Loucy (cell line): ENCODE results near the gene TRRAP.

Experiments used
- H2AFZ ChIP-seq: fragments of 200-600 bp; sonication (generic); 2 replicates; pipeline ENCODE4 v1.6.0; 2016; ENCODE audit warnings: antibody characterized with exemption, mild to moderate bottlenecking, low read length, moderate library complexity
- H3F3A ChIP-seq: fragments of 200-600 bp; 2 replicates; pipeline ENCODE4 v1.6.0; 2016; ENCODE audit warnings: antibody characterized with exemption, low read depth, mild to moderate bottlenecking
- H3K27me3 ChIP-seq: fragments of 200-600 bp; sonication (generic); 2 replicates; pipeline ENCODE4 v1.6.1; 2014; ENCODE audit warnings: low read length, mild to moderate bottlenecking; ENCODE audit not compliant: insufficient read depth, poor library complexity, severe bottlenecking
- H3K36me3 ChIP-seq: fragments of 200-600 bp; sonication (generic); 2 replicates; pipeline ENCODE4 v1.6.1; 2016; ENCODE audit warnings: low read length; ENCODE audit not compliant: insufficient read depth
- H3K4me1 ChIP-seq: fragments of 200-600 bp; sonication (generic); 2 replicates; pipeline ENCODE4 v1.5.1; 2014; ENCODE audit warnings: low read length, mild to moderate bottlenecking; ENCODE audit not compliant: insufficient read depth, poor library complexity, severe bottlenecking
- H3K4me2 ChIP-seq: fragments of 200-600 bp; sonication (generic); 2 replicates; pipeline ENCODE4 v1.6.0; 2014; ENCODE audit warnings: antibody characterized with exemption, low read length, low read depth, mild to moderate bottlenecking; ENCODE audit not compliant: poor library complexity, severe bottlenecking
- H3K4me3 ChIP-seq: fragments of 200-600 bp; sonication (generic); 2 replicates; pipeline ENCODE4 v1.5.1; 2014; ENCODE audit warnings: low read length, mild to moderate bottlenecking, mixed read lengths; ENCODE audit not compliant: poor library complexity, severe bottlenecking
- H3K79me2 ChIP-seq: fragments of 200-600 bp; sonication (generic); 2 replicates; pipeline ENCODE4 v1.6.1; 2014; ENCODE audit warnings: low read length; ENCODE audit not compliant: insufficient read depth
- H3K9ac ChIP-seq: fragments of 200-600 bp; sonication (generic); 2 replicates; pipeline ENCODE4 v1.6.0; 2014; ENCODE audit warnings: mild to moderate bottlenecking, low read depth, low read length, moderate library complexity; ENCODE audit not compliant: poor library complexity, severe bottlenecking
- H3K9me2 ChIP-seq: fragments of 200-600 bp; sonication (generic); replicated peaks from 2 replicates; pipeline ENCODE4 v1.6.1; 2016; ENCODE audit warnings: low read depth, low read length, mixed read lengths
- H3K9me3 ChIP-seq: fragments of 200-600 bp; sonication (generic); 2 replicates; pipeline ENCODE4 v1.6.1; 2014; ENCODE audit warnings: mild to moderate bottlenecking, antibody characterized with exemption, low read length, low read depth; ENCODE audit not compliant: insufficient read depth
- H4K20me1 ChIP-seq: fragments of 200-600 bp; sonication (generic); 2 replicates; pipeline ENCODE4 v1.6.0; 2014; ENCODE audit warnings: antibody characterized with exemption, low read length, mild to moderate bottlenecking; ENCODE audit not compliant: insufficient read depth, poor library complexity, severe bottlenecking
- CTCF ChIP-seq: fragments of 200-600 bp; sonication (generic); conservative IDR thresholded peaks from 2 replicates; pipeline ENCODE4 v1.5.1; 2014; ENCODE audit warnings: mild to moderate bottlenecking, antibody characterized with exemption, low read length
- EZH2phosphoT487 ChIP-seq: fragments of 200-600 bp; IDR thresholded peaks from 2 replicates; pipeline ENCODE4 v1.6.1; 2018; ENCODE audit warnings: antibody characterized with exemption, mild to moderate bottlenecking, moderate library complexity, borderline replicate concordance

TRRAP gene

GRCh38 chr7:99047526-99048077 is 169.3 kb downstream of the TRRAP start:
- H3K9me2 ChIP-seq, result no peaks in the 10 kb centered on the region
- no peaks in the 10 kb centered on the region for H3K27me3 ChIP-seq
- H4K20me1 ChIP-seq, result no peaks in the 10 kb centered on the region
- H3K79me2 ChIP-seq, result no peaks in the 10 kb centered on the region
- no peak overlapping the region for H3K4me3 ChIP-seq
- TF ChIP-seq CTCF (no peak), EZH2phosphoT487 (no peak)
- no peak overlapping the region for H2AFZ ChIP-seq
- H3K36me3 ChIP-seq, result peaks cover 87% of the 10 kb centered on the region; the same call in 1 of the 2 replicates
- H3K4me1 ChIP-seq, result no peaks in the 10 kb centered on the region
- no peaks in the 10 kb centered on the region for H3F3A ChIP-seq
- H3K4me2 ChIP-seq, result no peak overlapping the region
- H3K9me3 ChIP-seq, result no peaks in the 10 kb centered on the region
- H3K9ac ChIP-seq, result no peak overlapping the region

GRCh38 chr7:99050971-99051370 is 172.6 kb downstream of the TRRAP start:
- H3K27me3 ChIP-seq, result no peaks in the 10 kb centered on the region
- H3K9ac ChIP-seq, result no peak overlapping the region
- H3K9me3 ChIP-seq, result no peaks in the 10 kb centered on the region
- H3K79me2 ChIP-seq, result no peaks in the 10 kb centered on the region
- no peak overlapping the region for H3K4me2 ChIP-seq
- TF ChIP-seq CTCF (no peak), EZH2phosphoT487 (no peak)
- H3F3A ChIP-seq, result no peaks in the 10 kb centered on the region
- H3K9me2 ChIP-seq, result no peaks in the 10 kb centered on the region
- H3K4me3 ChIP-seq, result no peak overlapping the region
- peaks cover 83% of the 10 kb centered on the region; the same call in 1 of the 2 replicates for H3K36me3 ChIP-seq
- no peak overlapping the region for H2AFZ ChIP-seq
- H3K4me1 ChIP-seq, result no peaks in the 10 kb centered on the region
- no peaks in the 10 kb centered on the region for H4K20me1 ChIP-seq

GRCh38 chr7:99054781-99055180 is 176.4 kb downstream of the TRRAP start:
- TF ChIP-seq EZH2phosphoT487, result no peak
- TF ChIP-seq CTCF, result no peak
- Histone ChIP-seq H3K9ac (no peak overlapping the region), H3K9me3 (no peaks in the 10 kb centered on the region), H3K4me3 (no peak overlapping the region), H4K20me1 (no peaks in the 10 kb centered on the region), H3K79me2 (no peaks in the 10 kb centered on the region), H3F3A (no peaks in the 10 kb centered on the region), H2AFZ (no peak overlapping the region), H3K4me2 (no peak overlapping the region), H3K27me3 (no peaks in the 10 kb centered on the region), H3K36me3 (peaks cover 67% of the 10 kb centered on the region; the same call in 1 of the 2 replicates), H3K9me2 (no peaks in the 10 kb centered on the region), H3K4me1 (no peaks in the 10 kb centered on the region)
